Neural crest cell (in vitro differentiated cells): ENCODE measurements around the gene OR10J4. TPM values are rescaled to one million over a fixed set of nuclear protein-coding genes. Genes with fewer than 3 reads are reported as not detected.

Experiments
- DNase-seq: peaks from one replicate; pipeline ENCODE4 v3.0.0; 2021; ENCODE audit warnings: low read depth, mixed read lengths, low spot score
- H3K27ac Mint-ChIP-seq: one replicate; pipeline ENCODE4 v1.8.0; 2021; ENCODE audit warnings: mild to moderate bottlenecking, mixed read lengths; ENCODE audit not compliant: unreplicated experiment
- H3K27me3 Mint-ChIP-seq: 2 replicates; pipeline ENCODE4 v1.8.0; 2021; ENCODE audit warnings: low read depth, mild to moderate bottlenecking, mixed read lengths
- H3K36me3 Mint-ChIP-seq: 2 replicates; pipeline ENCODE4 v1.8.0; 2021; ENCODE audit warnings: low read depth, mild to moderate bottlenecking, mixed read lengths
- H3K4me1 Mint-ChIP-seq: 2 replicates; pipeline ENCODE4 v1.8.0; 2021; ENCODE audit warnings: mixed read lengths
- H3K4me3 Mint-ChIP-seq: one replicate; pipeline ENCODE4 v1.8.0; 2021; ENCODE audit warnings: mild to moderate bottlenecking, mixed read lengths
- H3K9me3 Mint-ChIP-seq: 2 replicates; pipeline ENCODE4 v1.8.0; 2021; ENCODE audit warnings: mixed read lengths
- CTCF ChIP-seq: fragments of 200-600 bp; sonication (generic); conservative IDR thresholded peaks from 2 replicates; pipeline ENCODE4 v1.5.0; 2021; ENCODE audit warnings: antibody characterized with exemption, mild to moderate bottlenecking
- total RNA-seq: library from RNA; stranded (reverse); gene quantifications from 2 replicates; pipeline ENCODE4 v1.2.1, GENCODE V29; 2021

OR10J4 gene
- total RNA-seq, 1 donor from 2014 or later = not detected

GRCh38 chr1:159429074-159429861 lies 2.7 kb upstream of the OR10J4 start:
- H3K27ac Mint-ChIP-seq = no peak overlapping the region
- no peak overlapping the region for H3K4me3 Mint-ChIP-seq
- H3K27me3 Mint-ChIP-seq = no peaks in the 10 kb centered on the region
- H3K4me1 Mint-ChIP-seq = no peaks in the 10 kb centered on the region
- peaks cover 2% of the 10 kb centered on the region for H3K36me3 Mint-ChIP-seq
- TF ChIP-seq CTCF = no peak
- no peak for DNase-seq
- H3K9me3 Mint-ChIP-seq = peaks cover 21% of the 10 kb centered on the region

- DNase-seq = no peak
- Mint-ChIP-seq H3K9me3 (peaks cover 27% of the 10 kb centered on the region), H3K36me3 (peaks cover 2% of the 10 kb centered on the region), H3K27ac (no peak overlapping the region), H3K4me3 (no peak overlapping the region), H3K27me3 (no peaks in the 10 kb centered on the region), H3K4me1 (no peaks in the 10 kb centered on the region)
- TF ChIP-seq CTCF = no peak
Observed at GRCh38 chr1:159430985-159431384, 1.0 kb upstream of the OR10J4 start.

- Mint-ChIP-seq H3K4me1 (no peaks in the 10 kb centered on the region), H3K27me3 (no peaks in the 10 kb centered on the region), H3K36me3 (peaks cover 2% of the 10 kb centered on the region), H3K27ac (no peak overlapping the region), H3K9me3 (peaks cover 29% of the 10 kb centered on the region), H3K4me3 (no peak overlapping the region)
- no peak for TF ChIP-seq CTCF
- DNase-seq = no peak
Observed at GRCh38 chr1:159436469-159436868, 4.5 kb downstream of the OR10J4 start.

- no peaks in the 10 kb centered on the region for H3K27me3 Mint-ChIP-seq
- no peak for TF ChIP-seq CTCF
- H3K9me3 Mint-ChIP-seq = peaks cover 25% of the 10 kb centered on the region
- no peak for DNase-seq
- H3K27ac Mint-ChIP-seq = no peak within 1 kb of the TSS
- no peak within 1 kb of the TSS for H3K4me3 Mint-ChIP-seq
- H3K4me1 Mint-ChIP-seq = no peaks in the 10 kb centered on the region
- no peaks in the 10 kb centered on the region for H3K36me3 Mint-ChIP-seq
Observed at GRCh38 chr1:159439422-159439821, 7.4 kb downstream of the OR10J4 start, which contains the start of gene OR10J1. Gene OR10J1, plus strand, starts transcription at chr1:159439722. Its CDS starts 70 bp downstream, at chr1:159439792.

GRCh38 chr1:159441360-159441759 lies 9.4 kb downstream of the OR10J4 start:
- H3K9me3 Mint-ChIP-seq = peaks cover 16% of the 10 kb centered on the region
- no peak for DNase-seq
- TF ChIP-seq CTCF = no peak
- H3K27me3 Mint-ChIP-seq = no peaks in the 10 kb centered on the region
- H3K36me3 Mint-ChIP-seq = no peaks in the 10 kb centered on the region
- H3K4me3 Mint-ChIP-seq = no peak overlapping the region
- no peaks in the 10 kb centered on the region for H3K4me1 Mint-ChIP-seq
- H3K27ac Mint-ChIP-seq = no peak overlapping the region
